ENCODE results near the gene ARMC8.

Gene ARMC8

GRCh38 chr3:138245026-138245425 lies 57.9 kb downstream of the ARMC8 start:
- no peak for DNase-seq (ENCODE audit: low read depth)

- DNase-seq (ENCODE audit: low read depth) = no peak
These were observed 62.5 kb downstream of the ARMC8 start for GRCh38 chr3:138249636-138250035.

DNA sequence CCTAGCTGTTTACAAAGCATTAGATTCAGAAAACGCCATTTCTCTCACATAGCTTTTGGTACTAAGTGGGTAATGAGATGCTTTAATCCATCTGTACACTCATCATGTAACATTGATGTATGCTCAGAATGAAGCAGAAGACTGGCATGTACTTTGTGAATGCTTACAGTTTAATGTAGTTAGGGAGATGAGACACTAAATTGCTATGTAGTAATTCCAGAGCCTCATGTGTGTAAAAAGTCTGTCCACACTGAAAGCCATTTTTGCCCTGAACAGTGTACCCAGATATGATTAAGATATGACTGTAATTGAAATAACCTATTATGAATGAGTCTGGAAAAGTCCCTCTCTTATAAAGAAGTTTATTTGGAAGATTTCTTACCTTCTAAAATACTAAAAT lies 66.5 kb downstream of the ARMC8 start:
- DNase-seq (ENCODE audit: low read depth) = no peak

DNA sequence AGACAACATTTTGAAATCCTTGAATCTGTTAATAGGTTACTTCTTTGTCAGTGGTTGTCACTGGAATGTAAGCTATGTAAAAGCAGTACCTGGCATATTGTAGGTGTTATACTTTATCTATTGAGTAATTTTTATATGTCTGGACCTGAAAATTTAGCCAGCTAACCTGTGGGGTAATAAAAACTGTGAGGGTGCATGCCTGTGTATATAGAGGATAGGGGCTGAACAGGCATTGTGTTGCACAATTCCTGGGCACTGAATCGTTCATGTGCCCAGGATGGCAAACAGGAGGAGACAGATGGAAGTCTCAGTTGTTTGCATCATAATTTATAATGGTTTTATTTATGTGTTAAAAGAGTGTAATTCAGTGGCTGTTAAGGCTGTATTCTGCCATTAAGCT lies 67.1 kb downstream of the ARMC8 start:
- DNase-seq (ENCODE audit: low read depth) = no peak

GRCh38 chr3:138256022-138256421 lies 68.9 kb downstream of the ARMC8 start:
- no peak for DNase-seq (ENCODE audit: low read depth)

- DNase-seq (ENCODE audit: low read depth) = no peak
These were observed 70.9 kb downstream of the ARMC8 start for GRCh38 chr3:138257986-138258385.

DNA sequence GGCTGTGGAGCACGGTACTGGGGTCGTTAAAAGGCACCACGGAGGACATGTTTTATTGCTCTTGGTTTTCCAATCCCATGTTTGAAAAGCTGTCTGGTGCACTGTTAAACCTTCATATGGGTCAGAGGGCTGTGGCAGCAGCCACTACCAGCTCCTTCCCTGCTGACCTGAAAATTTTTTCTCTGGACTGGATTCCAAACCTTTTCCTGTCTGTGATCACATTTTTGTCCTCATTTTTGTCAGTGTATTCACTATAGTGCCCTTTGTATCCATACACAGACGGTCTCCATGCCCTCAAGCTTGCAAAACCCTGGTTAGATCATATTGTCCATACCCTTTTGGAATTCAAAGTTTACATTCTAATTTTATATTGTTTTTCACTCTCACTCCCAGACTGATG lies 72.0 kb downstream of the ARMC8 start:
- no peak for DNase-seq (ENCODE audit: low read depth)

GRCh38 chr3:138260611-138261010 lies 73.5 kb downstream of the ARMC8 start:
- no peak for DNase-seq (ENCODE audit: low read depth)

- DNase-seq (ENCODE audit: low read depth) = no peak
These were observed 76.0 kb downstream of the ARMC8 start for GRCh38 chr3:138263104-138263503.

- no peak for DNase-seq (ENCODE audit: low read depth)
These were observed 78.6 kb downstream of the ARMC8 start for GRCh38 chr3:138265745-138266144.

- DNase-seq (ENCODE audit: low read depth) = no peak
These were observed 80.0 kb downstream of the ARMC8 start for GRCh38 chr3:138267083-138267482.

- no peak for DNase-seq (ENCODE audit: low read depth)
These were observed 83.1 kb downstream of the ARMC8 start for GRCh38 chr3:138270245-138270644.

DNA sequence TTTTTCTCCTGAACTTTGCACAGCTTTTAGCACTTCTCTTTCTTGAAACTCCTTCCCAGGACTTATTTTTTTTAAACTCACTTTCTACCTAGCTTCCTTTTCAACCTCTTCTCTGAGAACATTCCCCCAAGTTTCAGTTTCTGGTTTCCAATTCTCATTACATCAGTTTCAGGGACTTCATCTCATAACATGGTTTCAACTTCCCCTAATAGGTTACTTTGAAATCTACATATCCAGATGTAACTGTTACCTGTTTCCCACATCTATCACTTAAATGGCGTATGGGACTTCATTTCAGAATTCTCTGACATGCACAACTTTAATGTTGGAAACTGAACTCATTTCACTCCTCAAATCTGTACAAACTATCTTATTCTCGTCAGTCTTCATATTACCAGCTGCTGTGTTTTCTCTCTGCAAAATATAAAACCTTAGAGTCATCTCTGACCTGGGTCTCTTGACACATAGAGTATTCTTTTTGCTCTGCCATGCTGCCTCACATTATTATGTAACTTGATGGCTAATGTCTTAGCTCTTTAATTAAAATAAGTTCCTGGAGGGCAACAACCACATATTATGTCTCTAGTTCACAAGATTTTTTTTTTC lies 84.2 kb downstream of the ARMC8 start:
- no peak for DNase-seq (ENCODE audit: low read depth)

DNA sequence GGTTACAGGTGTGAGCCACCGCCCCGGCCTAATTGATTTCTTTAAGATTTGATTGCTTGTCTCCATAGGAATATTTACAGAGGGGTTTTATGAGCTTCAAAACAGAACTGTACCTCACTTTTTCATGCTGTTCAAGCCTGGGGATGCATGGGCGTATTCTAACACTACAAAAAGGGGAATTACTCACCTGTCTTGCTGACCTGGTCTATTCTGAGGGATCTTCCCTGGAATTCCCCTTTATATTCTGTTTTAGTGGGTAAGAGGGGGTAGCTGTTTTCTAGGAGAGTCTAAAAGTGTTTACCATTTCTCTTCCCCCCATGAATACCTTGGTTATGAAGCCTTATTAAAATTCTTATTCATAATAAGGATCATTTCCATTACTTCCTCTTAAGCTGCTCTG lies 94.5 kb downstream of the ARMC8 start:
- no peak for DNase-seq (ENCODE audit: low read depth)

DNA sequence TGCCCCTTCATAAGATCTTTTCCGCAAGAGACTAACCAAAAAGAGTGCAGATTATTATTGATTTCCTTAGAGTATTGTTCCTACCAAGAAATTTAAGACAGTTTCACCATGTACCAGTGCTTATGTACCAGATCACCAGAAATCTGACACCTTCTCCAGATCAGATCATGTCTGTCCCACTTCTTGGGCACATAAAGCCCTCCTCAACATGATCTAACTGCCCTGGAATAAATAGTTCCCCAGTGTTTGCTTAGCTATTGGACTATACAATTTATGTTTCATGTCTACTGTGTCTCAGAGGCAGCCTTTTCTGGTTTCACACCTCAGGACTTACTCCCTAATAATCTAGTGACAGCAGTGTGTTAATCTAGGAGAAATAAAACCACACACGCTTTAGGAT lies 95.7 kb downstream of the ARMC8 start:
- DNase-seq (ENCODE audit: low read depth) = no peak

DNA sequence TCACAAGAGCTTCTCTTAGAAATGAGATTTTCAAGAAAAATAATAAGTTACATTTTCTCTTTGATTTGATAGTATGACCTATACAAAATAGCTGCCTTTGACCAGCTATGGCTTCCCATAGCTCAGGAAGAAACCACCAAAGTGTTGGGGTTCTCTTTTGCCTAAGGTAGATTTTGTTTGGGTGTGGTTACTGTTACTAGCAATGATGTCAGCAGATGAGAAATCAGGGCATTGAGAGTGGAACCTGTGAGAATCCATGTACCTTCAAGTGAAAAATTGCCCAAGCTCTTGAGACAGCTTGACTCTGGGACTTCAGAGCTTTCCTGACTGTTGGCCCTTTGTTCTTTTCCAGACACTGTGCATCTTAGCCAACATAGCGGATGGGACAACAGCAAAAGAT lies 97.0 kb downstream of the ARMC8 start:
- DNase-seq (ENCODE audit: low read depth) = no peak

DNA sequence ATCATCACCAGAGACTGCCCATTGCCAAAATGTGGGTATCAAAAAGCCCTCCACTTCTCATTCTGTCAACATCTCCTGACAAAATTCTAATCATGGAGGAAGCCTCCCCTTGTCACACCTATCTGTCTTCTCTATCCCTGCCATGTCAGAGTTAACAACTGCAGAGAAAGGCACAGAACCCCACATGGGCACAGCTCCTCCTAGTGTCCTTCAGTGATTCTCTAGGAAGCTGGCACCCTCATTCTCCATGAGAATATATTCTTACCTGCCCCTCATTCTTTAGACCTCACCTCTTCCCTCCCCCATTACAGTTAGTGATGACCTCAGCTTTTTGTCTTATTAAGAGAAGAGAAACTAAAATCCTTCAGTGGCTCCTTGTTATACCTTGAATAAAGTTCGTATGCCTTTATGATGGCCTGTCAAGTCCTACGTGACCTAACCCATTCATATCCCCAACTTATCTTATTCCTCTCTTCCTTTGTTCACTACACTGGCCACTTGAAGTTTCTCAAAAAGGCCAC lies 97.9 kb downstream of the ARMC8 start:
- no peak for DNase-seq (ENCODE audit: low read depth)

- no peak for DNase-seq (ENCODE audit: low read depth)
These were observed 102.2 kb downstream of the ARMC8 start for GRCh38 chr3:138289260-138289659.

DNA sequence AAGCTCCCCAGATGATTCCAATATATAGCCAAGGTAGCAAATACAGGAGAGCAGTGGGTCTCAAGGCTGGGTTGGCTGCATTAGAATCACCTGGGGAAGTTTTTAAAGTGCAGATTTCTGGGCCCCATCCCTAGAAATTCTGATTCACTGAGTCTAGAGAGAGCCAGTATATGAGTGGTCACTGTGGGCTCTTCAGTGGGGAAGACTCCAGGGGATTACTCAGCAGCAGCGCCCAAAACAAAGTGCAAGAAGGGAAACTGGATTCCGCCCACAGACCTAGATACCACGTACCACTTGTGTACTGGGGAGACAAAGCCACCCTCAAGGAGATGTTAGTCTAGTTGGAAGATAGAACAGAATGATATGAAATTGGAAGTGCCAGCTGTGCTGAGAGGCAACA lies 102.6 kb downstream of the ARMC8 start:
- no peak for DNase-seq (ENCODE audit: low read depth)

DNA sequence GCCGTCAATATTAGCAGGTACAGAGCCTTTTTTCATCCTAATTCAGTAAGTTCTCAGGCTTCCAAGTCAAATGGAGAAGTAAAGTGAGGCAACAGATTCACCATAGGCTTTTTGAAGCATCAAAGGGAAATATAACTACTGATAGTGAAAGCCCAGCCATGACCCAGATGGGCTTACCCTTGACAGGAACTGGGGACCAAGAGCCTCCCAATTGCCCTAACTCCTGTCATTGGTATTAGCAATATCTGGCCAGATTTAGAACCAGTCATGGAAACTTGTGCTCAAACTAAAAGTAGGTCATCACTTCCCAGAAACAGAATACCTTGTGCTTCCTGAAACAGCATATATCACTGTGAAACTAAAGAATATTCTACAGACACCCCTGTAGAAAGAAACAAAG lies 109.5 kb downstream of the ARMC8 start:
- DNase-seq (ENCODE audit: low read depth) = no peak

DNA sequence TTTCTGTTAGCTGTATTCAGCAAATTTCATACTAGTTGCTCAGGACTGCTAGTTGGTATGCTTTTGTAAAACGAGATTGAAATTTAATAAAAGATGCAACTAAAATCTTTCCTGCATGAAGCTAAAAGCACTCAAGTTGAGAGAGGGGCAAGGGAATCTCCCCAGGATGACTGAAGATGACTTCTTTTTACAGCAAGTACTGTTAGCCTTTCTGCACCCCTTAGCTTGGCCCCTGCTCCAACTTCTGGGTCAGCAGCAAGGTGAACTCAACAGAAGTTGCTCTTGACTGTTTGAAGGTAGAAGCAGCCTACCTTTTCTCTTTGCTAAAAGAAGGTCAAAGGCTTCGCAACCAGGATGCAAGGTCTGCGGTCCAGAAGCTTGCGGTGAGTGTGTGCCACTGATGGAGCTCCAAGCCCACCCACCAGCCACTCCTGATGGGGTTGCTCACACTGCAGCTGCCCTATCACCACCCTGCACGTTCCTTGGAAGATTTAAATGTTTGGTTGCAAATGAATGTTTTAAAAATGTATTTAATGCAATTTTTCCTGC lies 110.0 kb downstream of the ARMC8 start:
- no peak for DNase-seq (ENCODE audit: low read depth)

DNA sequence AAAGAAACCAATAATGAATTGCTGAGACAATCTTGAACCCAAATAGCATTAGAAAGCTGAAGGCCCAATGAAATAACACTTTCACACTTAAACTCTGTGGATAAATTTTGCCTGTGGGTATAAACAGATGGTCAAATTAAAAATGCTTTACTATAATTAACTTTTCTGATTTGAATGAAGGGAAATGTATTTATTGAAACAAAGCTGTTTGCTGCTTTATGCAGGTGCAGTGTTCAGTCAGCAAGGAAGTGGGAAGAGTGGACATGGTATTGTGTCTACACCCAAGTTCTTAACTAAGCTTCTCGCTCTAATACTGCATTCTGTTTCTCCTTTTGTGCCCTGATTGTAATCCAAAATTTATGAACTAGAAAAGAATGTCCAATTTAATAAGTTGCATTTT lies 110.8 kb downstream of the ARMC8 start:
- DNase-seq (ENCODE audit: low read depth) = no peak

GRCh38 chr3:138300647-138301046 lies 113.5 kb downstream of the ARMC8 start:
- DNase-seq (ENCODE audit: low read depth) = no peak

GRCh38 chr3:138303474-138303873 lies 116.4 kb downstream of the ARMC8 start:
- no peak for DNase-seq (ENCODE audit: low read depth)

Data from CMK (cell line).